ENCODE data around the gene ARID1B.
A peak's percentile ranks its signal among the peaks of the same experiment; 100 is the strongest.

The ARID1B gene

GRCh38 chr6:157159348-157159747 is 382.2 kb downstream of the ARID1B start:
- ATAC-seq (no peak), DNase-seq (no peak)

DNA sequence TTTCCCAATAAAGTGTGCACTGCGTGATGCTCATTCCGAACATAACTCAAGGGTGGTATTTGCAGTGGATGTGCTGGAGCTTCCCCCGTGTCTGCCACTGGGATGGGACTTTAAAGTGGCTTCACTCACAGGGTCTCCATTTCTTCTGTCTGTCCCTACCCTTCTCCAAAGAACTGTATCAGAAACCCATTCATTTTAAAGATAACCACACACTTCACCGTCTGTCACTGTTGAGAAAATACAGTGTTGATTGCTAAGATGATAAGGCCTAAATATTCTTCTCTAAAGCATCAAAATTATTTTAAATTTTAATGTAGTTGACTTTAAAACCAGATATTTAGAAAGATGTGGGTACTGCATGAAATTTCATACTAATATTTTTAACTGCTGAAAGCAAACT is 384.7 kb downstream of the ARID1B start:
- no peak for ATAC-seq

GRCh38 chr6:157162766-157163433 is 385.7 kb downstream of the ARID1B start:
- ATAC-seq: no peak

More for the DNA sequence above, 384.7 kb downstream of the ARID1B start:
- no peak for DNase-seq

DNA sequence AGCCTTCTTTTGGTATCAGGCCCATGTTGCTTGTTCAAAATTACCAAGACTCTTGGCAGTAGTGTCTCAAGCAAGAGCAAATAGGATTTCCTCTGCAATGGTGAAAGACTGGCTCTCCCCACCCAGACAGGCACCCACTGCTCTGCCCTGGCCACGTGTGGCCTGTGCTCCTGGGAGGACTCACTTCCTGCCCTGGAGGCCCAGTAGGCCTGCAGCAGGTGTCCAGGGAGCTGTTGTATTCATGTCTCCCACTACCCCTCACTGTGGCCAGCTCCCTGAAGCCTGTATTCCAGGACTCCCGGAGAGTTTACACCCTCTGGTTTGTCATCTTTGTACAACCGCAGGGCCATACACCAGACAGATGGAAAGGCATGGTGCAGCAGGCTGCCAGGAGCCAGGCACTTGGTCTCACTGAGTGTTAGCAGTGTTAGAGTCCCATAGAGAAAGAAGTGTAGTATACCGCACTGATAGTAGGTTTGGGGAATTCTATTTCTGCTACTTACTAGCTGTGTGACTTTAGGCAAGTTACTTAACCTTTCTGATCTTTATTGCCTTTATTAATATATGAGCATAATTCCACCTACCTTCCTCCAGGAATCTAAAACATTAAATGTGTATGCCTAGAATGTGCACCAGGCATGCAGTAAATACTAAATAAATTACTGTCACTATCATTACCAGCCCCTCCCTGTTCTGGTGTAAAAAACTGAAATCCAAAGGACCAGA is 386.4 kb downstream of the ARID1B start:
- ATAC-seq (no peak), DNase-seq (no peak)

More at GRCh38 chr6:157162766-157163433, 385.7 kb downstream of the ARID1B start:
- DNase-seq: no peak

DNA sequence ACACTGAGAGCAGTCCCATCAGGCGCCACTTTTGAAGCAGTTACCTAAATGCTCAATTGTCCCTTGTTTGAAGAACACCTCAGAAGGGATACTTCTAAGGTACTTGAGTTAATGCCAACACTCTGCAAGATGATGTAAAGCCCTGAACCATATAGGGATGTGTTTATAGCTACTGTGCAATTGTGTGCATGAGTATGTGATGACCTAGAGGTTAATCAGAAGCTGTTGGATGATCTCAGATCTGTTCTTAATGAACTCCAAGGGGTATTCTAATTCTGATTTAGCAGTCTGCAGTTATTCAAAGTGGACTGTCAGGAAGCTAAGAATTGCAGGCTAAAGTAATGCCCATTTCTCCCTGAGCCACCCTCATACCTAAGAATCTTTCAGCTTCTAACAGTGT is 387.8 kb downstream of the ARID1B start:
- DNase-seq: no peak
- ATAC-seq: no peak

DNA sequence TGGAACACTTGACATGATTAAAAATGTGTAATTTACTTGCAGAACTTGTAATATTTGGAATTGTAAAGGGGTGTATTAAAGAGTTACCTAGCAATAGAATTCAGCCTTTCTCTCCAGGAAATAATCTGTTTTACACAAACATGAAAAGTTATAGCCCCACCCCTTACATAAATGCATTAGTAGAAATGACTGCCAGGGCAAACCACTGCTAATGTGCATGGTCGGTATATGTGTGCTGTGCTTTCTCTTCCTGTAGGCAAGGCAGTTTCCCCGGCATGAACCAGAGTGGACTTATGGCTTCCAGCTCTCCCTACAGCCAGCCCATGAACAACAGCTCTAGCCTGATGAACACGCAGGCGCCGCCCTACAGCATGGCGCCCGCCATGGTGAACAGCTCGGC is 389.6 kb downstream of the ARID1B start:
- DNase-seq (no peak), ATAC-seq (no peak)

DNA sequence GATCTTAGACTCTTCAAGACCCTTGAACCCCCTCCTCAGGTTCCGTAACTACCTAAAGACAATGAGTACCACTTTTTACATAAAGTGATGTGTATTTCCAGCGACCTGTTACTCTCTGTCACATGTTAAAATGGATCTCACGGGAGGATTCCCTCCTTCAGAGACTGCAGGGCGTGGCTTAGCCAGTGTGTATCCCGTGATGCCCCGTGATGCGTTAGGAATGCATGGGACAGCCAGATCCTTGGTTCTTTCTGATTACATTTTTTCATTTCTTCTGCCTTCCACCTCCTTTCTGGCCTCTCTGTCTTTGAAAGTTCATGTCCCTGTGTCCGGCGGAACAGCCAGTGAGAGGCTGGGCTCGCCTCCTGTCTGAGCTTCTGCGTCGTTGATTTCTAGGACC is 390.7 kb downstream of the ARID1B start:
- ATAC-seq: no peak

GRCh38 chr6:157168471-157168870 is 391.3 kb downstream of the ARID1B start:
- ATAC-seq (no peak), DNase-seq (no peak)

More for the DNA sequence above, 390.7 kb downstream of the ARID1B start:
- no peak for DNase-seq

- ATAC-seq: no peak
- no peak for DNase-seq
Observed at GRCh38 chr6:157169226-157169625, 392.0 kb downstream of the ARID1B start.

DNA sequence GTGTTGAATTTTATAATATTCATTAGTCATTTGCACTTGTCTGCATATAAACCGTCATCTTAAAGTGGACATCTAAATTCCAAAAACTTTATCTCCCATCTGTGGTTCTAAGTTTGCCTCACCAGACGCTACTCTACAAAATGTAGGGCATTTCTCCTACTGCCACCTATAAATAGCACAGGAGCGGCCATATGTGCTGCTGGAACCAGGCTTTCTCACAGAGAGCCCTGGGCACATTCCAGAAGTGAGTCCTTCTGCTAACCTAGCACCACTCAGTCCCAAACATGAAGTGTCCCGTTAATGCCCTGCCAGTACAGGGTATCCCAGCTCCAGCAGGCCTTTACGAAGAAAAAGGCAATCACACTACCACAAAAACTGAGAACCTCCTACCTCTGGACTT is 392.5 kb downstream of the ARID1B start:
- no peak for DNase-seq

DNA sequence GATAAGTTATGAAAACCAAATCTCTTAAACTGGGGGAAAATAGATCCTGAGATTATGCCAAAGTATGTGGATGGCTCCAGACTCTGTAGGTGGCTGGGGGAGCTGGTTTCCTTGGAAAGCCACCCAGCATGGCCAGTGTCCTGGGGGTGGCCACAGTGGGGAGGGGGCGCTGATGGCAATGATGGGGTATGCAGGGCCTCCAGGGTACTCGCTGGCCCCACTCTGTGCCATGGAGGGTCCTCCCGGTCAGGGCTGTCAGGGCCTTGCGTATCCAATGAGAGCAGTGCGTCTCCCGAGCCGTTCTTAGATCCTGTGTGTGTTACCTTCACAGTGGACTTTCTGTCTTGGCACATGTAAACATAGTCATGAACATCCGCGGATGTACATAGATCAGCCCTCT is 393.4 kb downstream of the ARID1B start:
- no peak for DNase-seq
- no peak for ATAC-seq

More for the DNA sequence above, 392.5 kb downstream of the ARID1B start:
- ATAC-seq: no peak

GRCh38 chr6:157171801-157172200 is 394.6 kb downstream of the ARID1B start:
- no peak for ATAC-seq

GRCh38 chr6:157172231-157172701 is 395.1 kb downstream of the ARID1B start:
- ATAC-seq (no peak), DNase-seq (no peak)

More at GRCh38 chr6:157171801-157172200, 394.6 kb downstream of the ARID1B start:
- DNase-seq: no peak

- ATAC-seq: no peak
- no peak for DNase-seq
Observed at GRCh38 chr6:157172830-157173536, 395.8 kb downstream of the ARID1B start.

DNA sequence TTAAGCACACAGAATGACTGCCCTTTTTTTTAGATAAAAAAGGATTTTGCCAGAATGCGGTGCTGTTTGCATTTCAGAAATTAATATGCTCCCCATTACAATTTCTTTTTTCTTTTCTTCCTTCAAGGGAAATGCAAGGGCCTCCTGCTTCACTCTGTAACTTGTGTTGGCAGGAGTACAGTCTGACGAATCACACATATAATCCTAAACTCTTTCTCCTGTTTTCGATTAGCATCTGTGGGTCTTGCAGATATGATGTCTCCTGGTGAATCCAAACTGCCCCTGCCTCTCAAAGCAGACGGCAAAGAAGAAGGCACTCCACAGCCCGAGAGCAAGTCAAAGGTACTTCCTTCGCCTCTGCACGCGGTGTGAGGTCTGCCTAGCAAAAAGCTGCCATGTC is 396.6 kb downstream of the ARID1B start:
- ATAC-seq: no peak
- DNase-seq: no peak

DNA sequence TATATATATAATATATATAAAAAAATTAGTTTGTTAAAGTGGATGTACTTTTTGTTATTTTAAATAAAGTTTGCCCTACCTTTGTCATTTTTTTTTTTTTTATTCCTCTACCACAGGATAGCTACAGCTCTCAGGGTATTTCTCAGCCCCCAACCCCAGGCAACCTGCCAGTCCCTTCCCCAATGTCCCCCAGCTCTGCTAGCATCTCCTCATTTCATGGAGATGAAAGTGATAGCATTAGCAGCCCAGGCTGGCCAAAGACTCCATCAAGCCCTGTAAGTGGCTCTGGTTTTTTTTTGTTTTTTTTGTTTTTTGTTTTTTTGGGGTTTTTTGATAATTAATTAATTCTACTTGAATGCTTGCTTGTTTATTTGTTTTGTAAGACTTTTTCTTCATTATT is 397.6 kb downstream of the ARID1B start:
- DNase-seq (no peak), ATAC-seq (no peak)

DNA sequence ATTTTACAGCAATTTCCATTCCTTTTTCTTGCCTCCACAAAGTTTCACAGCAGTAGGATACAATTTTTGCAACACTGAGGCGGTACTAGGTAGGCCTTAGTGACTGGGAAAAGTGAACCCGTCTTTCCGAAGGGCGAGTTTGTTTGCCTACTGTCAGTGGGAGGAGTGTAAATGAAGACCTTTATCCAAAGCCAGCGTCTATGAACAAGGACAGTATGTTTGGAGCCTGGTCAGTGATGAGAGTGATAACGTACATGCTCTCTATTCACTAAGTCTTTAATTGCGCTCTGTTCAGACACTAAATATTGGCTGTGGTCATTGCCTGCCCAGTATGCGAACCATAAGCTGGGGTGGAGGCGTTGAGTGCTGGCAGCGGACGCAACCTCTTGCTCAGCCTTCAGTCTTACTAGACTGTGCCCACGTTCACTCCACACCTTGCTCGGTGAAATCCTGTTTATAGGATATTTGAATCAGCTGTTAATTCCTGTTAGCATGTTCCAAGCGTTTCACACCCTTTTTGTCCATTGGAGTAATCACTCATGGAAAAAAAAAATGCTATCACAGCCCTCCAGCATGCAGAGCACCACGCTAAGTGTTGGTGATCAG is 400.7 kb downstream of the ARID1B start:
- ATAC-seq (no peak), DNase-seq (no peak)

GRCh38 chr6:157181649-157182048 is 404.5 kb downstream of the ARID1B start:
- ATAC-seq: peak; percentile 23
- DNase-seq: no peak

- ATAC-seq: no peak
Observed at GRCh38 chr6:157182503-157183264, 405.5 kb downstream of the ARID1B start.

GRCh38 chr6:157184202-157185015 is 407.2 kb downstream of the ARID1B start:
- ATAC-seq: peak; percentile 59
- DNase-seq: peak; percentile 66

More at GRCh38 chr6:157182503-157183264, 405.5 kb downstream of the ARID1B start:
- no peak for DNase-seq

DNA sequence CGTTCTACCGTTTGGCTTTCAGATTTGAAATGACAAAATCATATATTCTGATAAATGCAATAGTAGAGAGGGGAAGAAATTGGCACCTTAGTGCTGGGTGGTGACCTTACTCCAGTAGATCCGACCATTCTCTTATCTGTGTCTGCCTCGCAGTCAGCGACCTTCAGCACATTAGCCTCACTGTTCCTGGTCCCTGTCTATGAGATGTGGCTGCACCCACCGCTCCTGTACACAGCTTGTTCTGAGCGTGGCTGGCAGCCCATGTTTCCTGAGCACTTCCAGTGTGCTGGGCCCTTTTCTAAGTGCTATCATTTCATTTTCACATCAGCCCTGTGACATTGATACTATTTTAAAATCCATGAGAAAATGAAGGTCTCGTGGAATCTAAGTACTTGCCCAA is 408.0 kb downstream of the ARID1B start:
- DNase-seq: no peak
- ATAC-seq: no peak
